ENCODE data around the gene C2CD4A.

DNA sequence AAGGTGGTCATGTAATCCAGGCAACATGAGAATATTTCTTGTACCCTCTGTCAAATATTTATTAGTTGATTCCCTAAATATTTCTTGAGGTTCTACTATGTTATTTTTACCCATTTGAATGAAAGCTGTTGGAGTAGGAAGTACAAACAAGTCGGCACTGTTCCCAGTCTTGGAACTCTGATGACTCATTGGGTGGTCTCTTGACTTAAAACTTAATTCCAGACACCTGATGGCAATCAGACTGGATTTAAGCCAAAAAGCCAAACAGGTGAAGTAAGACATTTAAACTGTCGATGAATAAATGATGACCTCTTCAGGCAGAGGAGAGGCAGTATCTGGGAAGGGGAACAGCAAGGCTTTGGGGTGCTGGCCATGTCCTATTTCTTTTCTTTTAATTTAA, 22.8 kb downstream of the C2CD4A start:
- TF ChIP-seq RAD21 (IDR thresholded peaks at IDR 0.05) (no peak), YY1 (IDR thresholded peaks at IDR 0.05) (no peak), TAF1 (conservative IDR thresholded peaks at IDR 0.05) (no peak)
- TF ChIP-seq, protein P1, sequence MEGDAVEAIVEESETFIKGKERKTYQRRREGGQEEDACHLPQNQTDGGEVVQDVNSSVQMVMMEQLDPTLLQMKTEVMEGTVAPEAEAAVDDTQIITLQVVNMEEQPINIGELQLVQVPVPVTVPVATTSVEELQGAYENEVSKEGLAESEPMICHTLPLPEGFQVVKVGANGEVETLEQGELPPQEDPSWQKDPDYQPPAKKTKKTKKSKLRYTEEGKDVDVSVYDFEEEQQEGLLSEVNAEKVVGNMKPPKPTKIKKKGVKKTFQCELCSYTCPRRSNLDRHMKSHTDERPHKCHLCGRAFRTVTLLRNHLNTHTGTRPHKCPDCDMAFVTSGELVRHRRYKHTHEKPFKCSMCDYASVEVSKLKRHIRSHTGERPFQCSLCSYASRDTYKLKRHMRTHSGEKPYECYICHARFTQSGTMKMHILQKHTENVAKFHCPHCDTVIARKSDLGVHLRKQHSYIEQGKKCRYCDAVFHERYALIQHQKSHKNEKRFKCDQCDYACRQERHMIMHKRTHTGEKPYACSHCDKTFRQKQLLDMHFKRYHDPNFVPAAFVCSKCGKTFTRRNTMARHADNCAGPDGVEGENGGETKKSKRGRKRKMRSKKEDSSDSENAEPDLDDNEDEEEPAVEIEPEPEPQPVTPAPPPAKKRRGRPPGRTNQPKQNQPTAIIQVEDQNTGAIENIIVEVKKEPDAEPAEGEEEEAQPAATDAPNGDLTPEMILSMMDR (IDR thresholded peaks at IDR 0.05; ENCODE audit: low read depth, low read length, missing input control): no peak
